ENCODE measurements around the gene OSGEP.
"Not testable (repeated sequence)": the region's sequence is repeated elsewhere in the genome, so short reads cannot be mapped to it uniquely, and the experiment has no call there.

OSGEP gene

DNA sequence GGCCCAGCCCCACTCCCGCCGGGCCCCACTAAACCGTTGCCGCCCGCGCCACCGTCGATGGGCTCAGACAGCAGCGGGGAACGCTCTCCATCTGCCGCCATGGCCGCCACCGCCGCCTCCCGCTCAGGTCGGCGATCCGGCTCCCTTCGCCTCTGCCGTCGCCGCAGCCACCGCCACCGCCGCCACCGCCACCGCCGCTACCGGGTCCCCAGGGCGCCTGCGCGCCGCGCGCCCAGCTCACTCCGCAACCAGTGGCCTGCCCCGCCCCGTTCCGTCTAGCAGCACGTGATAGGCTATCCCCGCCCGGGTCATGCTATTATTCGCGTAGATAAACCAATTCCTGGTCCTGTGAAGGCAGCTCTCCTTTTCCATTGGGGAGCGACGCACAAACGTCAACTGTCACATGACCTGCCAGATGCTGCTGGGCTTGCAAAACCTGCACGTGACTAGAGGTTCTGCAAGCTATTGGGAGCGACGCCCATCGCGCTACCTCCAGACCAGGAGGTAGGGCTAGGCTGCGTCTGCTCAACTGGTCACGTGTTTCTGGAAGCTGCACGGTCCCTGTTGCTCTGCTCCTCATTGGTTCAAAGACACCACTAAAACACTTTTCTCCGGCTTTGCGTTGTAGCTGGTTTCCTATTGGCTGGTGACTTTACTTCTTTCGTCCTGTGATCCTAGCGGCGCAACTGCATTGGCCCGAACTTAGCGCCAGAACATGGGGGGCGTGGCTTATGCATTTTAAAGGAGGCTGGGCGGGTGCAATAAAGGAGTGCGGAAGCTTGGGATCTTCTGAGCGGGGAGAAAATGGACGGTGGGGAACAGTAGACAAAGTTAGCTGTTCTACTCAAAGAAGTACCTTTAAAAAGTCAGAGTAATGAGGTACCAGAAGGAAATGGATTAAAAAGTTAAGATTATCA is 6.9 kb upstream of the OSGEP start, which contains the start of gene PIP4P1:
PIP4P1 (minus strand) TSS at position 210 of the 917 bp plus-strand sequence; CDS start at position 101, 109 bp downstream.
- peak within 1 kb of the TSS; percentile 90 for H3K27ac ChIP-seq
- CTCF ChIA-PET: interaction anchor here (0.7 to 0.9 kb wide), 2 partner anchors 45 to 147 kb away, joined by 3 read pairs; no protein-coding TSS in a partner anchor

DNA sequence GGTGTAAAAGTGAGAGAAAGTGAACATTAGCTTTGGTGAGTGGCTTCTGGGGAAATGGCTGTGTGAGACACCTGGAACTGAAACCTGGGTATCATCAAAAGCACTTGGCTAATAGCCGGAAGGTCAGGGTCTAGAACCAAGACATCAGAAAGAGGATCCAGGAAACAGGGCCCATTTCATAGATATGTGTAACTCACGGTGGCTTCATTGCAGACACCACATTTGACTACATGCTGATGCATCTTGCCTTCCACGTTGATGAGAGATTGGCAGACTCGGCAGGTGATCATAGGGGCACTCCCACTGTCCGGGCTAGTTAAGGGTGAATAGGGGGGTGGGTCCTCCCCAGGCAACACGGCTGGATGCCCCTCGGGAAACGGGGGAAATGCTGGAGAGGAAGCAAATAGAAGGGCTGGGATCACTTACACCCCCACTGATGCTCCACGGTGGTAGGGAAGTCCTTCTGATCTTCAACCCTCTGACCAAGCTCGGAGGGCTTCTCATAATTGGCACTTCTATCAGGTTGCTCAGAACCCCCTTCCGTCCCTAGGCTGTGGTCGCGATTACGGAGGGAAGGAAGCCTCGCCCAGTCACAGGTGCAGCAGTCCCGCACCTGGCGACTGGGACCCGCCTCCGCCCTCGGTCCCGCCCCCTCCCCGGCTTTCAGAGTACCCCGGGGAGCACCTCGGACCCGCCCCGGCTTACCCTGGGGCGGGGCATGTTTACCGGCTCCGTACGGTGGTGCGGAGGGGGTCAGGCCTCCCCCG is 6.0 kb upstream of the OSGEP start:
- CTCF ChIA-PET: no interaction called here
- peak overlapping the region; percentile 90 for H3K27ac ChIP-seq
- peak; percentile 16 for DNase-seq (ENCODE audit: low spot score)
- POLR2A ChIA-PET (ENCODE audit: low non-redundant PET): interaction anchor here (1.1 to 1.7 kb wide), 4 partner anchors 9 to 922 kb away, joined by 3 to 8 read pairs (median 7); partner anchors contain the start of genes PARP2, PNP and TEP1
- TF ChIP-seq, protein P1, sequence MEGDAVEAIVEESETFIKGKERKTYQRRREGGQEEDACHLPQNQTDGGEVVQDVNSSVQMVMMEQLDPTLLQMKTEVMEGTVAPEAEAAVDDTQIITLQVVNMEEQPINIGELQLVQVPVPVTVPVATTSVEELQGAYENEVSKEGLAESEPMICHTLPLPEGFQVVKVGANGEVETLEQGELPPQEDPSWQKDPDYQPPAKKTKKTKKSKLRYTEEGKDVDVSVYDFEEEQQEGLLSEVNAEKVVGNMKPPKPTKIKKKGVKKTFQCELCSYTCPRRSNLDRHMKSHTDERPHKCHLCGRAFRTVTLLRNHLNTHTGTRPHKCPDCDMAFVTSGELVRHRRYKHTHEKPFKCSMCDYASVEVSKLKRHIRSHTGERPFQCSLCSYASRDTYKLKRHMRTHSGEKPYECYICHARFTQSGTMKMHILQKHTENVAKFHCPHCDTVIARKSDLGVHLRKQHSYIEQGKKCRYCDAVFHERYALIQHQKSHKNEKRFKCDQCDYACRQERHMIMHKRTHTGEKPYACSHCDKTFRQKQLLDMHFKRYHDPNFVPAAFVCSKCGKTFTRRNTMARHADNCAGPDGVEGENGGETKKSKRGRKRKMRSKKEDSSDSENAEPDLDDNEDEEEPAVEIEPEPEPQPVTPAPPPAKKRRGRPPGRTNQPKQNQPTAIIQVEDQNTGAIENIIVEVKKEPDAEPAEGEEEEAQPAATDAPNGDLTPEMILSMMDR (conservative IDR thresholded peaks at IDR 0.05; ENCODE audit: low read depth): no peak

More for the DNA sequence above, 6.9 kb upstream of the OSGEP start, which contains the start of gene PIP4P1:
- TF ChIP-seq, protein P1 (conservative IDR thresholded peaks at IDR 0.05; ENCODE audit: low read depth): no peak
- DNase-seq (ENCODE audit: low spot score): peak; percentile 94
- POLR2A ChIA-PET (ENCODE audit: low non-redundant PET): interaction anchor here (0.6 to 1.7 kb wide), 5 partner anchors 8 to 921 kb away, joined by 3 to 8 read pairs (median 6); partner anchors contain the start of genes PARP2, PNP and TEP1

DNA sequence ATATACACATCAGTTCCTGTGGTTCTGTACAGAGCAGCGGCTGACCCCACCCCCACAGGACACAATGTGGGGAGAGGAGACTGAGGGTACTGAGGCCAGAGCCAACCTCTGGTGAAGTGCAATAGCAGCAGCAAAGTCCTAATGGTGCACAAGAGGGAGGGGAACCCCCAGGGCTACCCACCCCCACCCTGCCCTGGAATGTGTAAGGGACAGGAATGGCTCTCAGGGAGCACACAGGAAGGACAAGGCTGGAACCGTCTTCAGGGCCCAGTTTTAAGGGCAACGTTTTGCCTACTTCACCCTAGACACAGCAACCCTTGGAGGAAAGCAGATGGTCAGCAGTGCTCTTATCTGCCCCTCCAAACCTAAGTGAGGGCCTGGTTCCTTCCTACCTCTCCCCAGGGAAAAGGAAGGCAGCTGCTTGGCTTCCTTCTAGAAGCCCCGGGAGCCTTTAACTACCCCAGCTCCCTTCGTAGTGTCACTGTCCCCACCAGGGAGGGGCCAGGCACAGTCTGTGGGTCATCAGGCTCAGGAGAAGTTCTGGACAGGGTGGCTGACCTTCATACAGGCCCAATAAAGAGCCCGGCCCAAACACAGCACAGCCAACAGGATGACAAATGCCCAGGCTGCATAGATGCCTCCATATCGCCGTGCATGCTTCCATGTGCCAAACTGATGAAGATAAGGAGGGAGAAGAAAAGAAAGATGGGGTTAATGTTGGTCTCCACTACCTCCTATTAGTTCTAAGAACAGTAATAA is 3.6 kb upstream of the OSGEP start:
- POLR2A ChIA-PET (ENCODE audit: low non-redundant PET): no interaction called here
- peak overlapping the region; percentile 67 for H3K27ac ChIP-seq
- TF ChIP-seq, protein P1 (conservative IDR thresholded peaks at IDR 0.05; ENCODE audit: low read depth): no peak
- DNase-seq (ENCODE audit: low spot score): no peak
- CTCF ChIA-PET: interaction anchor here (0.7 kb wide), 1 partner anchor 62 kb away, joined by 3 read pairs; no protein-coding TSS in a partner anchor

DNA sequence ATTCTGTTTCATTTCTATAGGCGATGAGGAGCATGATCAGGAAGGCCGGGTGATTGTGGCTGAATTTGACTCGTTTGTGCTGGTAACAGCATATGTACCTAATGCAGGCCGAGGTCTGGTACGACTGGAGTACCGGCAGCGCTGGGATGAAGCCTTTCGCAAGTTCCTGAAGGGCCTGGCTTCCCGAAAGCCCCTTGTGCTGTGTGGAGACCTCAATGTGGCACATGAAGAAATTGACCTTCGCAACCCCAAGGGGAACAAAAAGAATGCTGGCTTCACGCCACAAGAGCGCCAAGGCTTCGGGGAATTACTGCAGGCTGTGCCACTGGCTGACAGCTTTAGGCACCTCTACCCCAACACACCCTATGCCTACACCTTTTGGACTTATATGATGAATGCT is 2.4 kb upstream of the OSGEP start:
- DNase-seq (ENCODE audit: low spot score): no peak
- TF ChIP-seq, protein P1 (conservative IDR thresholded peaks at IDR 0.05; ENCODE audit: low read depth): no peak
- ChIA-PET POLR2A (ENCODE audit: low non-redundant PET) (no interaction called here), CTCF (no interaction called here)
- peak overlapping the region; percentile 56 for H3K27ac ChIP-seq

DNA sequence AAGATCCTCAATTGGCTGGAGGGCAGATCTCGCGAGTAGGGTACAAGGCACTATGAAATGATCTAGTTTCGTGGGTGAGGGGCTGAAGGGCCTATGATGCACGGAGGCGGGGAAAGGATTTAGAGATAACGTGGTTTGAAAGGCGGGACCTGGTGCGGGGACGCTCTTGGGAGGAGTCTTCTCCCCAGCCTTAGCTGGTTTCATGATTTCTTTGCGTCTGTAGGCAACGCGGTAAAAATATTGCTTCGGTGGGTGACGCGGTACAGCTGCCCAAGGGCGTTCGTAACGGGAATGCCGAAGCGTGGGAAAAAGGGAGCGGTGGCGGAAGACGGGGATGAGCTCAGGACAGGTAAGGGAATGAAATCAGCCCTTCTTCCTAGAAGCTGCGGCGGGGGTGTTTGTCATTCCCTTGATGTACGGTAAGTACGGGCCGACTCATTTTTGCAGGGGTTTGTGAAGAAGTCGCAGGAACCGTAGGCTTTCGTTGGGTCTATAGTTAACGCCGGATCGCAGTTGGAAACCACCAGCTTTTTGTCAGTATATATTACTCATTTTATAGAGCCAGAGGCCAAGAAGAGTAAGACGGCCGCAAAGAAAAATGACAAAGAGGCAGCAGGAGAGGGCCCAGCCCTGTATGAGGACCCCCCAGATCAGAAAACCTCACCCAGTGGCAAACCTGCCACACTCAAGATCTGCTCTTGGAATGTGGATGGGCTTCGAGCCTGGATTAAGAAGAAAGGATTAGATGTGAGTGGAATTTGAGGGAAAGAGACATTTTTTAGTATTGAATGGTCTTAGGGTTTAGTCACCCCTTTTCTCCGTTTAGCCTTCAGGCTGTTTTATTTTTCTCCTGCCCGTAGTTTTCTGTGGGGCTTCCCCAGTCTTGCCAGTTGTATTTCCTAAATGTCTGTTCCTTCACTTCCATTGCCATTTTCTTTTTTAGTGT is 1.0 kb upstream of the OSGEP start:
- DNase-seq (ENCODE audit: low spot score): peak; percentile 76
- POLR2A ChIA-PET (ENCODE audit: low non-redundant PET): interaction anchor here (1.1 to 2.2 kb wide), 3 partner anchors 14 to 112 kb away, joined by 3 to 9 read pairs (median 5); partner anchors contain the start of genes PARP2, PNP and TEP1
- TF ChIP-seq, protein P1 (conservative IDR thresholded peaks at IDR 0.05; ENCODE audit: low read depth): no peak
- CTCF ChIA-PET: interaction anchor here (0.6 to 1.3 kb wide), 2 partner anchors 167 to 516 kb away, joined by 4 read pairs; no protein-coding TSS in a partner anchor
- peak overlapping the region; percentile 98 for H3K27ac ChIP-seq

DNA sequence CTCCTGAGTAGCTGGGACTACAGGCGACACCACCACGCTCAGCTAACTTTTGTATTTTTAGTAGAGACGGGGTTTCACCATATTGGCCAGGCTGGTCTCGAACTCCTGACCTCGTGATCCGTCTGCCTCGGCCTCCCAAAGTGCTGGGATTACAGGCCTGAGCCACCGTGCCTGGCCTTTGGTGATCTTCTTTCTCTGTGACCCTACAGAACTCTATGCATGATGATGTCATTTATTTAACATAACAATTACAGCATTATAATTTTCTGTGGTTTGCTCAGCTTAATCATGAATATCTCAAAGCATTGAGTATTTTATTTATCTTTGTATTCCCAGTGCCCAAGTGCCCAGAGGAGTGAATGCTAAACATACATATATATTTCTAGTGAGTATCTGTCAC is 1.8 kb downstream of the OSGEP start:
- CTCF ChIA-PET; DNase-seq (ENCODE audit: low spot score); POLR2A ChIA-PET (ENCODE audit: low non-redundant PET); H3K27ac ChIP-seq: not testable (repeated sequence)

Measured in RWPE1 (cell line).